HepG2 (cell line): Measurements from ENCODE around the gene SOHLH2. TPM values are rescaled to one million over a fixed set of nuclear protein-coding genes. Genes with fewer than 3 reads are reported as not detected.

Source experiments
- ATAC-seq: fragments of 200-7000 bp; cut with Tn5 transposase; 3 replicates; pipeline ENCODE4 v1.9.1; 2020; ENCODE audit warnings: mild to moderate bottlenecking, moderate library complexity
- BruUV-seq: library from RNA; stranded (reverse); fragments of 400-500 nt; replicated peaks from 2 replicates; lab custom pipeline; 2021; lab: Mats Ljungman, UMichigan
- CTCF ChIA-PET: fragments of 300-600 bp; formaldehyde crosslinking; extraction: SDS; loops from one replicate; lab custom pipeline; 2021; ENCODE audit warnings: low total read pairs, inconsistent platforms, low intra/inter-chr PET ratio; lab: Yijun Ruan, JAX
- POLR2A ChIA-PET: fragments of 350-600 bp; sonication (Branson Sonifier 250); formaldehyde crosslinking; loops from one replicate; lab custom pipeline; 2020; ENCODE audit warnings: antibody characterized with exemption, inconsistent platforms; lab: Yijun Ruan, JAX
- DNase-seq: peaks from one replicate; pipeline ENCODE4 v3.0.0-alpha.2; 2015; ENCODE audit warnings: low spot score
- FAIRE-seq: peaks from 3 replicates; lab custom pipeline; 2011; peaks lifted over from hg19 to GRCh38; lab: Jason Lieb, UNC
- H2AFZ ChIP-seq: one replicate; pipeline ENCODE4 v1.6.1; 2011; ENCODE audit warnings: low read length, inconsistent platforms
- H3K27ac ChIP-seq: fragments of 300-600 bp; 3 replicates; pipeline ENCODE4 v1.8.0; 2011; ENCODE audit warnings: mixed run types, mild to moderate bottlenecking, mixed read lengths, low read length, inconsistent platforms; ENCODE audit not compliant: insufficient read depth; ENCODE audit errors: extremely low read length
- H3K27me3 ChIP-seq, 2 experiments: fragments of 200-600 bp in 1 of 2; 2 replicates in 1 of 2; 3 replicates in 1 of 2; pipeline versions ENCODE4 v1.6.0 to v1.8.0; 2011; ENCODE audit warnings: low read length in 2 of 2, mild to moderate bottlenecking in 2 of 2, moderate library complexity in 2 of 2, inconsistent platforms in 1 of 2; ENCODE audit not compliant: insufficient read depth in 2 of 2, control insufficient read depth in 1 of 2
- H3K36me3 ChIP-seq, 2 experiments: fragments of 200-600 bp in 1 of 2; replicated peaks in 1 of 2; 2 replicates in 1 of 2; 3 replicates in 1 of 2; pipeline versions ENCODE4 v1.5.1 to v1.8.0; 2011; ENCODE audit warnings: low read length in 2 of 2, inconsistent platforms in 1 of 2; ENCODE audit not compliant: insufficient read depth in 2 of 2, control insufficient read depth in 1 of 2
- H3K4me1 ChIP-seq: 2 replicates; pipeline ENCODE4 v1.5.1; 2012; ENCODE audit warnings: low read length, inconsistent platforms; ENCODE audit not compliant: insufficient read depth
- H3K4me2 ChIP-seq: 2 replicates; pipeline ENCODE4 v1.6.0; 2011; ENCODE audit warnings: low read depth, low read length, inconsistent platforms
- H3K4me3 ChIP-seq, 3 experiments: fragments of 200-600 bp in 1 of 3; sonication (generic), shearing (Covaris generic) in 1 of 3; replicated peaks in 1 of 3; 2 replicates each; pipeline ENCODE4 v1.5.1; 2011 to 2016; ENCODE audit warnings: low read length in 3 of 3, inconsistent platforms in 2 of 3, low read depth in 2 of 3, mild to moderate bottlenecking in 2 of 3, control low read depth in 1 of 3, mixed read lengths in 1 of 3; ENCODE audit not compliant: insufficient read depth in 1 of 3
- H3K79me2 ChIP-seq: one replicate; pipeline ENCODE4 v1.6.1; 2011; ENCODE audit warnings: low read length, inconsistent platforms; ENCODE audit not compliant: insufficient read depth
- H3K9ac ChIP-seq: 2 replicates; pipeline ENCODE4 v1.6.0; 2011; ENCODE audit warnings: mild to moderate bottlenecking, low read depth, low read length, inconsistent platforms; ENCODE audit not compliant: insufficient read depth
- H3K9me3 ChIP-seq: 2 replicates; pipeline ENCODE4 v1.5.1; 2012; ENCODE audit warnings: mild to moderate bottlenecking, low read length
- H4K20me1 ChIP-seq: 2 replicates; pipeline ENCODE4 v1.6.0; 2011; ENCODE audit warnings: inconsistent platforms, mild to moderate bottlenecking, low read length, moderate library complexity; ENCODE audit not compliant: insufficient read depth
- CENPX ChIP-seq: sonication (generic); formaldehyde crosslinking; IDR thresholded peaks from 2 replicates; pipeline ENCODE4 v1.9.0; 2021; ENCODE audit warnings: mild to moderate bottlenecking, missing genetic modification reagents, moderate library complexity
- FOXP1 ChIP-seq, 2 experiments: fragments of 450-650 bp in 1 of 2; IDR thresholded peaks; 2 replicates each; pipeline ENCODE4 v1.6.1; 2017 to 2018; ENCODE audit warnings: antibody characterized with exemption in 1 of 2
- GATA4 ChIP-seq: sonication (generic); IDR thresholded peaks from 2 replicates; pipeline ENCODE4 v1.6.1; 2016; ENCODE audit warnings: antibody characterized with exemption, low read depth, borderline replicate concordance
- JUNB ChIP-seq: sonication (generic); formaldehyde crosslinking; IDR thresholded peaks from 2 replicates; pipeline ENCODE4 v1.8.0; 2022; ENCODE audit warnings: missing genetic modification reagents, mild to moderate bottlenecking, borderline replicate concordance
- MAFF ChIP-seq: IDR thresholded peaks from 2 replicates; pipeline ENCODE4 v1.6.1; 2011; ENCODE audit warnings: low read depth, low read length, improper control_type of control experiment
- MAFK ChIP-seq, 2 experiments: IDR thresholded peaks in 1 of 2; conservative IDR thresholded peaks in 1 of 2; 2 replicates each; pipeline ENCODE4 v1.6.1; 2011; ENCODE audit warnings: improper control_type of control experiment in 2 of 2, low read length in 2 of 2
- NFE2 ChIP-seq: sonication (generic); formaldehyde crosslinking; IDR thresholded peaks from 2 replicates; pipeline ENCODE4 v1.4.0; 2020; ENCODE audit warnings: missing genetic modification reagents
- PHB2 ChIP-seq: fragments of 450-650 bp; IDR thresholded peaks from 2 replicates; pipeline ENCODE4 v1.6.1; 2018; ENCODE audit not compliant: partially characterized antibody
- SP2 ChIP-seq: sonication (generic); formaldehyde crosslinking; IDR thresholded peaks from 2 replicates; pipeline ENCODE4 v1.5.1; 2020; ENCODE audit warnings: mild to moderate bottlenecking, missing genetic modification reagents
- SRSF4 ChIP-seq: fragments of 200-400 bp; formaldehyde crosslinking; IDR thresholded peaks from one replicate; pipeline ENCODE4 v1.6.1; 2018; ENCODE audit warnings: mild to moderate bottlenecking, low read depth, low read length, moderate library complexity; ENCODE audit not compliant: poor library complexity, severe bottlenecking
- TCF7 ChIP-seq: sonication (generic); IDR thresholded peaks from 2 replicates; pipeline ENCODE4 v1.6.1; 2016; ENCODE audit warnings: antibody characterized with exemption, low read depth
- ZFP36L2 ChIP-seq: sonication (generic); formaldehyde crosslinking; IDR thresholded peaks from 2 replicates; pipeline ENCODE4 v1.4.0; 2020; ENCODE audit warnings: missing genetic modification reagents
- ZNF460 ChIP-seq: sonication (generic); formaldehyde crosslinking; IDR thresholded peaks from 2 replicates; pipeline ENCODE4 v1.5.1; 2020; ENCODE audit warnings: missing genetic modification reagents, mild to moderate bottlenecking, borderline replicate concordance
- ZNF878 ChIP-seq: sonication (generic); formaldehyde crosslinking; IDR thresholded peaks from 2 replicates; pipeline ENCODE4 v1.8.1; 2023; ENCODE audit warnings: mild to moderate bottlenecking, missing genetic modification reagents, moderate library complexity
- ZNF879 ChIP-seq: sonication (generic); formaldehyde crosslinking; IDR thresholded peaks from 2 replicates; pipeline ENCODE4 v1.8.1; 2023; ENCODE audit warnings: missing genetic modification reagents
- WGBS: methylation state at CpG from one replicate; pipeline ENCODE4 v1.1.6; 2017; ENCODE audit warnings: low lambda C conversion rate; 5-methylcytosine and 5-hydroxymethylcytosine counted together
- in situ Hi-C: cut with HindIII; loops from 2 replicates; pipeline ENCODE4 v1.10.0; 2017; ENCODE audit warnings: low pct_unique_long_range_greater_than_20kb; ENCODE audit not compliant: extremely low pct_ligation_motif_present
- intact Hi-C: fragments of 100-400 bp; cut with micrococcal nuclease; formaldehyde crosslinking; loops from one replicate; pipeline ENCODE4 v1.10.0; 2022; ENCODE audit not compliant: unreplicated experiment
- polyA plus RNA-seq, 8 experiments: library from polyadenylated mRNA; depleted of rRNA in 3 of 8; stranded (reverse) in 7 of 8; unstranded in 1 of 8; fragments of >200 nt; fragmentation: Illumina TruSeq in 4 of 8; extraction: Trizol in 4 of 8; gene quantifications; 2 replicates each; pipeline versions ENCODE4 v1.2.1 to v1.2.3, GENCODE V29; 2011 to 2016; ENCODE audit warnings: low read depth in 4 of 8, missing spikeins in 1 of 8, mixed read lengths in 1 of 8; ENCODE audit not compliant: insufficient read depth in 1 of 8
- total RNA-seq, 5 experiments: library from RNA; depleted of rRNA; stranded (reverse); fragments of >200 nt; fragmentation: Illumina TruSeq; extraction: Trizol; gene quantifications; 2 replicates each; pipeline ENCODE4 v1.2.3, GENCODE V29; 2016; ENCODE audit warnings: low read depth in 1 of 5
- TF ChIP-seq, protein P1 (sequence below): fragments of 450-650 bp; IDR thresholded peaks from 2 replicates; pipeline ENCODE4 v1.6.1; 2016

SOHLH2 gene
- total and polyA plus RNA-seq, 2 of the 13 experiments (the other 11 are each of a cell fraction or from before 2014, with no cell fraction given): not detected

DNA sequence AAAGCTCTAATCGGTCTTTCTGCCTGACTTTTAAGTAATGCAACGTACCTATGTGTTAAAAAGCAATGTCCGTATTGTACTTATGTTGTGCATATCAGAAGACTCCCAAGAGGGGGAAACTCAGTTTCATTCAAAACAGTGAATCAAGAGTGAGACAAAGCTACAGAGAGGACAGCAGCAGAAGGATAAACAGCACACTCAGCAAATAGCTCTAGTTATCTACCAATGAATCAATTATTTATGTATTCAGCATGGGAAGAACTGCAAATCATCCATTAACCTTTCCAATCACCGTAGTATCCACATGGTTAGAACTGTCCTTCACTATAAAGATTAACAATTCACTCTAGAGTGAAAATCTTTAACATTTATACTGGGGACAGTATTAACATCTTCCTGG, 36.7 kb upstream of the SOHLH2 start:
- TF ChIP-seq, protein P1, sequence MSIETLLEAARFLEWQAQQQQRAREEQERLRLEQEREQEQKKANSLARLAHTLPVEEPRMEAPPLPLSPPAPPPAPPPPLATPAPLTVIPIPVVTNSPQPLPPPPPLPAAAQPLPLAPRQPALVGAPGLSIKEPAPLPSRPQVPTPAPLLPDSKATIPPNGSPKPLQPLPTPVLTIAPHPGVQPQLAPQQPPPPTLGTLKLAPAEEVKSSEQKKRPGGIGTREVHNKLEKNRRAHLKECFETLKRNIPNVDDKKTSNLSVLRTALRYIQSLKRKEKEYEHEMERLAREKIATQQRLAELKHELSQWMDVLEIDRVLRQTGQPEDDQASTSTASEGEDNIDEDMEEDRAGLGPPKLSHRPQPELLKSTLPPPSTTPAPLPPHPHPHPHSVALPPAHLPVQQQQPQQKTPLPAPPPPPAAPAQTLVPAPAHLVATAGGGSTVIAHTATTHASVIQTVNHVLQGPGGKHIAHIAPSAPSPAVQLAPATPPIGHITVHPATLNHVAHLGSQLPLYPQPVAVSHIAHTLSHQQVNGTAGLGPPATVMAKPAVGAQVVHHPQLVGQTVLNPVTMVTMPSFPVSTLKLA: no peak
- TF ChIP-seq MAFK (conservative IDR thresholded peaks at IDR 0.05 in 1 of 2, IDR thresholded peaks at IDR 0.05 in 1 of 2; ENCODE audit: low read length in 2 of 2) (peak; percentile 70 to 88), TCF7 (no peak), ZNF879 (no peak), ZNF878 (CRISPR knock-in tag) (no peak), ZFP36L2 (CRISPR knock-in tag) (no peak), NFE2 (CRISPR knock-in tag) (no peak), SRSF4 (no peak), MAFF (peak; percentile 84), SP2 (no peak), PHB2 (no peak), GATA4 (no peak), JUNB (no peak), ZNF460 (CRISPR knock-in tag) (no peak), CENPX (CRISPR knock-in tag) (no peak), FOXP1 (IDR thresholded peaks at IDR 0.05) (no peak), FOXP1 (CRISPR knock-in tag; IDR thresholded peaks at IDR 0.05) (no peak)
- no peak overlapping the region for H3K9ac ChIP-seq
- intact Hi-C loops (no loop called here), in situ Hi-C loops (no loop called here)
- CTCF ChIA-PET: no interaction called here
- DNase-seq (no peak), FAIRE-seq (no peak), ATAC-seq (no peak)
- no peak overlapping the region for H3K4me3 ChIP-seq
- 16% methylated on average over 4 of the region's 4 CpGs for WGBS
- POLR2A ChIA-PET: no interaction called here
- no peak overlapping the region for H3K27ac ChIP-seq
- no peaks in the 10 kb centered on the region for H4K20me1 ChIP-seq
- no peaks in the 10 kb centered on the region for H3K36me3 ChIP-seq
- no peak overlapping the region for H3K4me2 ChIP-seq
- H3K27me3 ChIP-seq: no peaks in the 10 kb centered on the region
- no peaks in the 10 kb centered on the region for H3K79me2 ChIP-seq
- no peaks in the 10 kb centered on the region for H3K9me3 ChIP-seq
- H3K4me1 ChIP-seq: no peaks in the 10 kb centered on the region
- no TSS peak for BruUV-seq
- no peak overlapping the region for H2AFZ ChIP-seq
